K562 (cell line): ENCODE measurements around the gene PHLDB2. TPM values are rescaled to one million over a fixed set of nuclear protein-coding genes. Genes with fewer than 3 reads are reported as not detected.

Experiments
- ATAC-seq: fragments of 200-7000 bp; cut with Tn5 transposase; 3 replicates; pipeline ENCODE4 v1.9.1; 2020; ENCODE audit warnings: moderate library complexity
- BruUV-seq: library from RNA; stranded (reverse); fragments of 400-500 nt; replicated peaks from 2 replicates; lab custom pipeline; 2021; lab: Mats Ljungman, UMichigan
- CTCF ChIA-PET: fragments of 300-600 bp; formaldehyde crosslinking; extraction: SDS; loops from one replicate; lab custom pipeline; 2021; ENCODE audit warnings: low intra/inter-chr PET ratio; lab: Yijun Ruan, JAX
- POLR2A ChIA-PET: fragments of 300-600, 350-650 bp; sonication (Branson Sonifier 250); formaldehyde crosslinking; extraction: SDS; loops from one replicate; lab custom pipeline; 2021; ENCODE audit warnings: antibody characterized with exemption, inconsistent platforms; lab: Yijun Ruan, JAX
- DNase-seq, 4 experiments: peaks; one replicate each; pipeline versions ENCODE4 v3.0.0 to v3.0.0-alpha.2; 2011 to 2018; ENCODE audit warnings: low spot score in 3 of 4, mixed read lengths in 3 of 4; ENCODE audit errors: extremely low read depth in 1 of 4
- FAIRE-seq: peaks from 2 replicates; lab custom pipeline; 2011; peaks lifted over from hg19 to GRCh38; lab: Jason Lieb, UNC
- H2AFZ ChIP-seq: 2 replicates; pipeline ENCODE4 v1.6.0; 2011; ENCODE audit warnings: low read depth, low read length, control low read depth, inconsistent platforms
- H3K27ac ChIP-seq: fragments of 200-600 bp; 3 replicates; pipeline ENCODE4 v1.8.0; 2011; ENCODE audit warnings: low read depth, mild to moderate bottlenecking, control low read depth, inconsistent platforms, low read length, moderate library complexity, mixed read lengths; ENCODE audit errors: extremely low read depth
- H3K27me3 ChIP-seq, 2 experiments: fragments of 300-600 bp in 1 of 2; 2 replicates in 1 of 2; 3 replicates in 1 of 2; pipeline versions ENCODE4 v1.6.0 to v1.8.0; 2011; ENCODE audit warnings: inconsistent platforms in 2 of 2, low read length in 2 of 2, mild to moderate bottlenecking in 1 of 2, mixed read lengths in 1 of 2, moderate library complexity in 1 of 2; ENCODE audit not compliant: control insufficient read depth in 2 of 2, insufficient read depth in 2 of 2
- H3K36me3 ChIP-seq: fragments of 300-600 bp; 3 replicates; pipeline ENCODE4 v1.8.0; 2011; ENCODE audit warnings: mild to moderate bottlenecking, low read length, inconsistent platforms; ENCODE audit not compliant: control insufficient read depth, insufficient read depth
- H3K4me1 ChIP-seq, 2 experiments: fragments of 200-600 bp in 1 of 2; replicated peaks in 1 of 2; 2 replicates in 1 of 2; 3 replicates in 1 of 2; pipeline versions ENCODE4 v1.5.1 to v1.8.0; 2011; ENCODE audit warnings: inconsistent platforms in 2 of 2, low read length in 2 of 2, mild to moderate bottlenecking in 1 of 2, mixed read lengths in 1 of 2, moderate library complexity in 1 of 2; ENCODE audit not compliant: control insufficient read depth in 2 of 2, insufficient read depth in 2 of 2
- H3K4me2 ChIP-seq: 2 replicates; pipeline ENCODE4 v1.6.1; 2011; ENCODE audit warnings: low read length, control low read depth, inconsistent platforms, mixed read lengths; ENCODE audit not compliant: insufficient read depth
- H3K4me3 ChIP-seq: fragments of 200-600 bp; sonication (generic), shearing (Covaris generic); 2 replicates; pipeline ENCODE4 v1.5.1; 2016; ENCODE audit warnings: control low read depth, inconsistent platforms
- H3K79me2 ChIP-seq: fragments of 200-600 bp; 3 replicates; pipeline ENCODE4 v1.8.0; 2011; ENCODE audit warnings: low read length, inconsistent platforms; ENCODE audit not compliant: control insufficient read depth, insufficient read depth
- H3K9ac ChIP-seq, 2 experiments: 2 replicates each; pipeline versions ENCODE4 v1.6.0 to v1.6.1; 2011; ENCODE audit warnings: low read depth in 2 of 2, low read length in 2 of 2, control low read depth in 1 of 2, inconsistent platforms in 1 of 2, mild to moderate bottlenecking in 1 of 2, mixed read lengths in 1 of 2; ENCODE audit not compliant: insufficient read depth in 1 of 2
- H3K9me1 ChIP-seq: one replicate; pipeline ENCODE4 v1.6.0; 2011; ENCODE audit warnings: inconsistent platforms, mild to moderate bottlenecking, low read length, moderate library complexity; ENCODE audit not compliant: control insufficient read depth, insufficient read depth
- H3K9me3 ChIP-seq: replicated peaks from 2 replicates; pipeline ENCODE4 v1.5.1; 2011; ENCODE audit warnings: low read depth, low read length, inconsistent platforms; ENCODE audit not compliant: control insufficient read depth, insufficient read depth
- H4K20me1 ChIP-seq: replicated peaks from 2 replicates; pipeline ENCODE4 v1.6.1; 2011; ENCODE audit warnings: low read length, inconsistent platforms, mixed read lengths; ENCODE audit not compliant: control insufficient read depth, insufficient read depth
- ATF2 ChIP-seq: sonication (generic); formaldehyde crosslinking; IDR thresholded peaks from 2 replicates; pipeline ENCODE4 v1.8.1; 2022; ENCODE audit warnings: missing genetic modification reagents
- C11orf30 ChIP-seq: fragments of 450-650 bp; IDR thresholded peaks from 2 replicates; pipeline ENCODE4 v1.6.1; 2016; ENCODE audit warnings: low read depth, mild to moderate bottlenecking
- HNRNPUL1 ChIP-seq: fragments of 200-400 bp; formaldehyde crosslinking; IDR thresholded peaks from 2 replicates; pipeline ENCODE4 v1.6.1; 2017; ENCODE audit warnings: low read length
- ZSCAN29 ChIP-seq: fragments of 450-650 bp; IDR thresholded peaks from 2 replicates; pipeline ENCODE4 v1.6.1; 2017
- WGBS: fragments of 100-300 bp; shearing (Covaris generic); methylation state at CpG from one replicate; pipeline ENCODE4 v1.1.6; 2016; ENCODE audit warnings: low coverage, mixed read lengths; ENCODE audit not compliant: insufficient coverage; ENCODE audit errors: missing lambda C conversion rate; 5-methylcytosine and 5-hydroxymethylcytosine counted together
- in situ Hi-C: fragments of 300-500 bp; cut with MboI; formaldehyde crosslinking; loops from 4 replicates; pipeline ENCODE4 v1.15.0; 2018; ENCODE audit warnings: inconsistent platforms, mixed read lengths
- intact Hi-C: fragments of 100-400 bp; cut with micrococcal nuclease; formaldehyde crosslinking; loops from 2 replicates; pipeline ENCODE4 v1.14.2; 2022
- polyA plus RNA-seq, 8 experiments: library from polyadenylated mRNA; depleted of rRNA in 4 of 8; stranded (reverse) in 5 of 8; unstranded in 3 of 8; fragments of >200 nt; fragmentation: Nextera tagmentation in 2 of 8; fragmentation: Illumina TruSeq in 1 of 8; extraction: Ambion mirVana in 2 of 8; extraction: Trizol in 1 of 8; gene quantifications; 2 replicates each; pipeline versions ENCODE4 v1.2.1 to v1.2.3, GENCODE V29; 2011 to 2014; ENCODE audit warnings: inconsistent platforms in 1 of 8, missing spikeins in 1 of 8
- total RNA-seq, 7 experiments: library from RNA; depleted of rRNA in 6 of 7; stranded (reverse); fragments of >200 nt in 6 of 7; fragmentation: Illumina TruSeq in 2 of 7; extraction: Trizol in 2 of 7; gene quantifications; 2 replicates each; pipeline versions ENCODE4 v1.2.1 to v1.2.3, GENCODE V29; 2011 to 2021; ENCODE audit warnings: low replicate concordance in 1 of 7

Gene PHLDB2
- total and polyA plus RNA-seq, 9 of the 15 experiments (the other 6 are each of a cell fraction or from before 2014, with no cell fraction given), result 0.04 TPM; not detected in 8

- TF ChIP-seq ATF2 (CRISPR knock-in tag) (no peak), HNRNPUL1 (no peak)
- TF ChIP-seq, all 486 proteins: peak for 0
These were observed 56.8 kb downstream of the PHLDB2 start (continued) for GRCh38 chr3:111915905-111916304.

- ATAC-seq (no peak), DNase-seq (no peak), FAIRE-seq (no peak)
- H3K9ac ChIP-seq, result no peak overlapping the region
- in situ Hi-C loops (no loop called here), intact Hi-C loops (no loop called here)
- H3K27ac ChIP-seq, result no peak overlapping the region
- no peaks in the 10 kb centered on the region for H3K79me2 ChIP-seq
- H3K27me3 ChIP-seq, result no peaks in the 10 kb centered on the region
- H3K4me3 ChIP-seq, result no peak overlapping the region
- BruUV-seq, result no TSS peak
- no peaks in the 10 kb centered on the region for H3K36me3 ChIP-seq
- POLR2A ChIA-PET, result no interaction called here
- H3K4me1 ChIP-seq, result no peaks in the 10 kb centered on the region
- CTCF ChIA-PET, result no interaction called here
- no peaks in the 10 kb centered on the region for H3K9me3 ChIP-seq
- 0% methylated on average over 1 of the region's 1 CpG for WGBS
- TF ChIP-seq C11orf30 (no peak), ZSCAN29 (no peak)
- no peaks in the 10 kb centered on the region for H4K20me1 ChIP-seq
- no peak overlapping the region for H2AFZ ChIP-seq
- no peaks in the 10 kb centered on the region for H3K9me1 ChIP-seq
- H3K4me2 ChIP-seq, result no peak overlapping the region
These were observed 58.2 kb downstream of the PHLDB2 start for GRCh38 chr3:111917300-111917699.
